ENCODE measurements around the gene ZDHHC14. TPM values are rescaled to one million over a fixed set of nuclear protein-coding genes. Genes with fewer than 3 reads are reported as not detected.
A peak's percentile ranks its signal among the peaks of the same experiment; 100 is the strongest.

Gene ZDHHC14
- total RNA-seq, 3 donors from 2014 or later, result 9.1 to 10.5 (median 10.0) TPM

GRCh38 chr6:157449610-157450009, 68.6 kb downstream of the ZDHHC14 start:
- no peak overlapping the region for H3K4me3 ChIP-seq
- H3K4me1 ChIP-seq (ENCODE audit: low read depth), result peaks cover 11% of the 10 kb centered on the region
- intact Hi-C loops (cut with DNase I, micrococcal nuclease), result no loop called here
- DNase-seq, result no peak
- H3K36me3 ChIP-seq (ENCODE audit: low read depth), result no peaks in the 10 kb centered on the region
- TF ChIP-seq, protein P1, sequence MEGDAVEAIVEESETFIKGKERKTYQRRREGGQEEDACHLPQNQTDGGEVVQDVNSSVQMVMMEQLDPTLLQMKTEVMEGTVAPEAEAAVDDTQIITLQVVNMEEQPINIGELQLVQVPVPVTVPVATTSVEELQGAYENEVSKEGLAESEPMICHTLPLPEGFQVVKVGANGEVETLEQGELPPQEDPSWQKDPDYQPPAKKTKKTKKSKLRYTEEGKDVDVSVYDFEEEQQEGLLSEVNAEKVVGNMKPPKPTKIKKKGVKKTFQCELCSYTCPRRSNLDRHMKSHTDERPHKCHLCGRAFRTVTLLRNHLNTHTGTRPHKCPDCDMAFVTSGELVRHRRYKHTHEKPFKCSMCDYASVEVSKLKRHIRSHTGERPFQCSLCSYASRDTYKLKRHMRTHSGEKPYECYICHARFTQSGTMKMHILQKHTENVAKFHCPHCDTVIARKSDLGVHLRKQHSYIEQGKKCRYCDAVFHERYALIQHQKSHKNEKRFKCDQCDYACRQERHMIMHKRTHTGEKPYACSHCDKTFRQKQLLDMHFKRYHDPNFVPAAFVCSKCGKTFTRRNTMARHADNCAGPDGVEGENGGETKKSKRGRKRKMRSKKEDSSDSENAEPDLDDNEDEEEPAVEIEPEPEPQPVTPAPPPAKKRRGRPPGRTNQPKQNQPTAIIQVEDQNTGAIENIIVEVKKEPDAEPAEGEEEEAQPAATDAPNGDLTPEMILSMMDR (IDR thresholded peaks at IDR 0.05), result no peak
- peak; percentile 36 for ATAC-seq
- no peaks in the 10 kb centered on the region for H3K9me3 ChIP-seq

- no peak for ATAC-seq
- no peak for DNase-seq
- H3K4me1 ChIP-seq (ENCODE audit: low read depth), result peaks cover 11% of the 10 kb centered on the region
- no peaks in the 10 kb centered on the region for H3K36me3 ChIP-seq (ENCODE audit: low read depth)
- H3K9me3 ChIP-seq, result no peaks in the 10 kb centered on the region
- intact Hi-C loops (cut with DNase I, micrococcal nuclease), result no loop called here
- TF ChIP-seq, protein P1 (IDR thresholded peaks at IDR 0.05), result no peak
- H3K4me3 ChIP-seq, result no peak overlapping the region
Measured at GRCh38 chr6:157450931-157451742, 70.1 kb downstream of the ZDHHC14 start.

- peaks cover 11% of the 10 kb centered on the region for H3K4me1 ChIP-seq (ENCODE audit: low read depth)
- intact Hi-C loops (cut with DNase I, micrococcal nuclease), result no loop called here
- H3K36me3 ChIP-seq (ENCODE audit: low read depth), result no peaks in the 10 kb centered on the region
- DNase-seq (no peak), ATAC-seq (peak; percentile 29)
- TF ChIP-seq, protein P1 (IDR thresholded peaks at IDR 0.05), result no peak
- H3K4me3 ChIP-seq, result no peak overlapping the region
- H3K9me3 ChIP-seq, result no peaks in the 10 kb centered on the region
Measured at GRCh38 chr6:157452096-157452495, 71.1 kb downstream of the ZDHHC14 start.

- intact Hi-C loops (cut with DNase I, micrococcal nuclease), result no loop called here
- DNase-seq (no peak), ATAC-seq (no peak)
- H3K9me3 ChIP-seq, result no peaks in the 10 kb centered on the region
- no peaks in the 10 kb centered on the region for H3K36me3 ChIP-seq (ENCODE audit: low read depth)
- TF ChIP-seq, protein P1 (IDR thresholded peaks at IDR 0.05), result no peak
- H3K4me1 ChIP-seq (ENCODE audit: low read depth), result peaks cover 11% of the 10 kb centered on the region
- no peak overlapping the region for H3K4me3 ChIP-seq
Measured at GRCh38 chr6:157453131-157453530, 72.1 kb downstream of the ZDHHC14 start.

GRCh38 chr6:157453978-157454377, 73.0 kb downstream of the ZDHHC14 start:
- TF ChIP-seq, protein P1 (IDR thresholded peaks at IDR 0.05), result no peak
- H3K4me1 ChIP-seq (ENCODE audit: low read depth), result peaks cover 11% of the 10 kb centered on the region
- intact Hi-C loops (cut with DNase I, micrococcal nuclease), result no loop called here
- no peaks in the 10 kb centered on the region for H3K36me3 ChIP-seq (ENCODE audit: low read depth)
- no peaks in the 10 kb centered on the region for H3K9me3 ChIP-seq
- no peak for ATAC-seq
- DNase-seq, result no peak
- no peak overlapping the region for H3K4me3 ChIP-seq
